Activated CD8-positive, alpha-beta T cell treated with anti-CD3 and anti-CD28 coated beads, Interleukin-2, amount 10 ng/mL, durations not matched to agents 7 days and 5 days (primary cell): Measurements from ENCODE around the gene RAPGEF2. TPM values are rescaled to one million over a fixed set of nuclear protein-coding genes. Genes with fewer than 3 reads are reported as not detected.
A peak's percentile ranks its signal among the peaks of the same experiment; 100 is the strongest.
"Not testable (repeated sequence)": the region's sequence is repeated elsewhere in the genome, so short reads cannot be mapped to it uniquely, and the experiment has no call there.

Experiments
- ATAC-seq: fragments of 150-1000 bp; cut with Tn5 transposase; one replicate; pipeline ENCODE4 v1.10.0; 2021; ENCODE audit warnings: moderate library complexity
- CTCF ChIA-PET: fragments of 350-600 bp; sonication (Branson Sonifier 250); formaldehyde crosslinking; loops from one replicate; lab custom pipeline; 2021; ENCODE audit warnings: antibody characterized with exemption; lab: Charles Lee
- POLR2A ChIA-PET: fragments of 350-600 bp; sonication (Branson Sonifier 250); formaldehyde crosslinking; loops from one replicate; lab custom pipeline; 2021; ENCODE audit warnings: antibody characterized with exemption; lab: Charles Lee
- DNase-seq: peaks from one replicate; pipeline ENCODE4 v3.0.0-alpha.2; 2020
- H3K27ac Mint-ChIP-seq: one replicate; pipeline ENCODE4 v1.8.0; 2021; ENCODE audit warnings: mild to moderate bottlenecking, mixed read lengths
- H3K27me3 Mint-ChIP-seq: one replicate; pipeline ENCODE4 v1.8.0; 2021; ENCODE audit warnings: low read depth, mixed read lengths
- H3K36me3 Mint-ChIP-seq: one replicate; pipeline ENCODE4 v1.8.0; 2021; ENCODE audit warnings: low read depth, mixed read lengths
- H3K4me1 Mint-ChIP-seq: one replicate; pipeline ENCODE4 v1.8.0; 2021; ENCODE audit warnings: low read depth, mixed read lengths
- H3K4me3 Mint-ChIP-seq: one replicate; pipeline ENCODE4 v1.8.0; 2021; ENCODE audit warnings: mild to moderate bottlenecking, mixed read lengths
- H3K9me3 Mint-ChIP-seq: one replicate; pipeline ENCODE4 v1.8.0; 2022; ENCODE audit warnings: mixed read lengths; ENCODE audit not compliant: insufficient read depth
- total RNA-seq, 2 experiments: library from RNA; stranded (reverse); gene quantifications; one replicate each; pipeline ENCODE4 v1.2.3, GENCODE V29; 2021

Gene RAPGEF2
- total RNA-seq, 2 experiments from 2014 or later, result 10.4 to 12.2 TPM

DNA sequence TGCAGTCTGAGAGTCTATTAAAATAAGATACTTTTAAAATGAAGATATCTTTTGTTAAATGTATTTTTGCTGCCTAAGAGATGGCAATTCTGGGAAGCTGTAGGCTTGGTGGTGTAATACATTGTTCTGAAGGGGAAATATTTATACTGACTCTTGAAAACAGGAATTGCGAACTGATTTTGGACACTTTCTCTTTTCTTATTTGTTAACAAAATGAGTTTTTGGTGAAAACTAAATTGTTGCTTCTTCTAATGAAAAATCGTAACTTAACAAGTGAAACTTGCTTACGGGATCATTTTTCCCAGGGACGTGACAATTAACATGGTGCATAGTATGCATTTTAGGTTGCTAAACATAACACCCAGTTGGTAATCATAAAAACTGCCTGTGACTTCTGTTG is 71.0 kb downstream of the RAPGEF2 start:
- DNase-seq (no peak), ATAC-seq (no peak)
- CTCF ChIA-PET, result interaction anchor here (0.7 to 2.4 kb wide), 4 partner anchors 72 to 322 kb away, joined by 3 to 10 read pairs (median 4); no protein-coding TSS in a partner anchor
- no peak overlapping the region for H3K4me3 Mint-ChIP-seq
- no peaks in the 10 kb centered on the region for H3K9me3 Mint-ChIP-seq
- no peak overlapping the region for H3K27ac Mint-ChIP-seq
- peaks cover 3% of the 10 kb centered on the region for H3K27me3 Mint-ChIP-seq
- POLR2A ChIA-PET, result no interaction called here
- H3K4me1 Mint-ChIP-seq, result peaks cover 19% of the 10 kb centered on the region
- H3K36me3 Mint-ChIP-seq, result no peaks in the 10 kb centered on the region

DNA sequence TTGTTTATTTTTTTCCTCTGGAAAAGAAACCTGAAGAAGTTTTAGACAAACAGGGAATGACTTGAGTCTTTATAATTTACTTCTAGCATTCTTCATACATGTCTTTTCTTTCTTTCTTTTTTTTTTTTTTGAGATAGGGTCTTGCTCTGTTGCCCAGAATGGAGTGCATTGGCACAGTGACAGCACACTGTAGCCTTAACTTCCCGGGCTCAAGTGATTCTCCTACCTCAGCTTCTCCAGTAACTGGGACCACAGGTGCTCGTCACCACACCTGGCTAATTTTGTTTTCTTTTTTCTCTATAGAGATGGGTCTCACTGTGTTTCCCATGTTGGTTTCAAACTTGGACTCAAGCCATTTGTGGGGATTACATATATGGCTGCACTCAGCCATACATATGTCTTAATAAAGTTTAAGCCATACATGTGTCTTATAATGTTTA is 71.8 kb downstream of the RAPGEF2 start:
- H3K9me3 Mint-ChIP-seq, result no peaks in the 10 kb centered on the region
- DNase-seq, result no peak
- peaks cover 27% of the 10 kb centered on the region for H3K4me1 Mint-ChIP-seq
- no peak overlapping the region for H3K4me3 Mint-ChIP-seq
- CTCF ChIA-PET, result interaction anchor here (2.4 kb wide), 1 partner anchor 317 kb away, joined by 10 read pairs; no protein-coding TSS in a partner anchor
- POLR2A ChIA-PET, result no interaction called here
- no peaks in the 10 kb centered on the region for H3K36me3 Mint-ChIP-seq
- peaks cover 3% of the 10 kb centered on the region for H3K27me3 Mint-ChIP-seq
- no peak overlapping the region for H3K27ac Mint-ChIP-seq
- no peak for ATAC-seq

DNA sequence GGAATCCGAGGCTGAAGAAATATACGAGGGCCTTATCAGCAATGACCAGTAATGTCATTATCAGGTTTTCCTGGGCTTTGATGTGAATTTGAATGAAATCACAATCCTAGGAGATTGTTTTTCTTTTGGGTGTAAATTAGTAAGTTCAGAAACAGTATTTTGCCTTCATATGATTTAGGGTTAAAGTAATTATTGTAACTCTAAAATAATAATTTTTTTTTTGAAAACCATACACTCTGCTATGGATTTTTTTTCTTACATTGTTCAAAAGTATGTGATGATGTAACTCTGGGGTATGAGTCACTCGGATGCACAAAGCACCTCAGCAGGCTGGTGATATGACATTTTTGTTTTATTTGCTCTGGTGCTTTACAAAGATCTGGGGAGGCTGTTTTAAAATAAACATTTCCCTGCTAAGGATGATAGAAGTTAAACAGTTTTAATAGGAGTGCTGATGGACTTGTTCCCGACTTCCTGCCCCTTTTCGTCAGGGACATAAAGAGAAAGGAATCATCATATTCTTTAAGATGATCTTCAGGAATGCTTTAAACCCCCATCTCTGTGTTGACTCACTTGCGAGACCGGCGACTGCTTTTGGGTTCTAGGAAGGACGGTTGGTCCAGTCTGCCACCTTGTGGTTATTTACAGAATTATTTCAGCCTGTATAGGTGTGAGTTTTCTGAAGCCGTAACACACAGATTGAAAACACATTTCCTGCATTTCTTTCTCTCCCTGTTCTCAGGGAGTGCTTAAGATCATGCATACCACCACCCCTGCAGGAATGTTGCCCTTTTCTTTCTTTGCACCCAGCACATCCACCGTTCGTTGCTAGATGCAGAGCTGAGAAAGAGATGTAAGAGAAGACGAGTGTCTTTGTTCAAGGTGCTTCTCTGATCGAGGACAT is 72.5 kb downstream of the RAPGEF2 start:
- peak; percentile 87 for ATAC-seq
- CTCF ChIA-PET, result interaction anchor here (0.6 to 3.9 kb wide), 6 partner anchors 11 to 324 kb away, joined by 3 to 16 read pairs (median 4); no protein-coding TSS in a partner anchor
- no peak overlapping the region for H3K27ac Mint-ChIP-seq

DNA sequence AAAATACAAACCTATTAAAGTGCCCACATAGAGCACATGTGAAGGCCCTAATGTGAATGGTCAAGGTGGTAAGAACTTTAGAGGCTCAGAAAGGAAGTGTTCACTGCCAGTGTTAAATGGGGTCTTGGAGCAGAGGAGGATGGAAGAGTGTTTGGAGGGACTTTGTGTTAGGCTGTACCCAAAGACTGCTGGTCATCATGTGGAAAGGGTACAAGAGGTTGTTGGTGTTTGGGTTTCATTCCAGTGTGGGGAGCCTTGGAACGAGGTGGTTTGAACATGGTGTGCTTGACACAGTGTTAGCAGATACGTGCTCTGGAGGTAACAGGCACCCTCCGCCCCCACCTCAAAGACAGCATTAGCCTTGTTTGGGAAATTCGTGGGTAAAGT is 73.1 kb downstream of the RAPGEF2 start:
- Mint-ChIP-seq H3K27me3 (peaks cover 3% of the 10 kb centered on the region), H3K9me3 (no peaks in the 10 kb centered on the region), H3K4me1 (peaks cover 33% of the 10 kb centered on the region), H3K36me3 (no peaks in the 10 kb centered on the region), H3K27ac (no peak overlapping the region), H3K4me3 (no peak overlapping the region)
- DNase-seq (no peak), ATAC-seq (peak; percentile 24)
- ChIA-PET POLR2A (no interaction called here), CTCF (interaction anchor here (0.6 to 3.9 kb wide), 6 partner anchors 11 to 325 kb away, joined by 3 to 16 read pairs (median 4); no protein-coding TSS in a partner anchor)

More for the DNA sequence above, 72.5 kb downstream of the RAPGEF2 start:
- no peak overlapping the region for H3K4me3 Mint-ChIP-seq
- no peaks in the 10 kb centered on the region for H3K36me3 Mint-ChIP-seq
- H3K9me3 Mint-ChIP-seq, result no peaks in the 10 kb centered on the region
- H3K27me3 Mint-ChIP-seq, result peaks cover 3% of the 10 kb centered on the region
- peak; percentile 71 for DNase-seq
- POLR2A ChIA-PET, result no interaction called here
- H3K4me1 Mint-ChIP-seq, result peaks cover 33% of the 10 kb centered on the region

DNA sequence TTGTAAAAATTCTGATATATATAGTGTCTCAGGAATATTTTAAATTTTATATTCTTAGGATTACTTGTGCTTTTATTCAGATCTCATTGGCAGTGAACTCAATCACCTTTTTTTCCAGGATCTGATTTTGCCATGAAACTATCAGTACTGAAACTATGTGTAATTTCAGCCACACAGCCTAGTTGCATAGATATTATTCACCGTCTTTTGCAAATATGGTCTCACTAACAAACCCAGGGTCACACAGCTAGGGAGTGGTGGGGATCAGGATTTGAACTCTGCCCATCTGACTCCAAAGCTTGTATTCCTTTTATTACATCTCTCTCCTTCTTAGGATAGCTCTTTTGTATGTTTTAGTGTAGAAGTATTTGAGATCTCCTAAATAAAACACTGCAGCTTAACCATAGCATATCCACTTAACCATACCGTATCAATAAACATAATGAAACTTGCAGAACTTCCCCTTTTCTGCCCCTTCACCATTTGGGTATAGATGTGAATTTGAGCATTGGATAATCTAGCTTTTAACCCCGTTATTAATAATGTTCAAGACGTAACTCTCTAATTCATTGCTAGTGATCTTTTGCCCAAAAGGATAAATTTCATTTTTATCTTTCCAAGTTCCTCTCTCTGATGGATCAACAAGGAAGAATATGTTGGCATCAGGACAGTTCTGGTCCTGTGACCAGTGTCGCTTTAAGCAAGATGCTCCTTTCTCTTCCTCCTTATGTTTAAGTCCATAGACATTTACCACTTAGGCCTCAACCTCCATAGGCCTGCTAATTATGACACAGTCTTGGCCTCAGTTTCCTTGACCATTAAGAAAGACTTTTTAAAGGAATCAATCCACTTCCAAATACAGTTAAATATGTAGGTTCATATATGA is 74.6 kb downstream of the RAPGEF2 start:
- no peak overlapping the region for H3K27ac Mint-ChIP-seq
- ChIA-PET CTCF (interaction anchor here (0.9 to 3.9 kb wide), 3 partner anchors 26 to 327 kb away, joined by 3 to 16 read pairs (median 5); no protein-coding TSS in a partner anchor), POLR2A (no interaction called here)
- peaks cover 3% of the 10 kb centered on the region for H3K27me3 Mint-ChIP-seq
- no peak for ATAC-seq
- no peak for DNase-seq
- no peaks in the 10 kb centered on the region for H3K36me3 Mint-ChIP-seq
- H3K4me1 Mint-ChIP-seq, result peaks cover 28% of the 10 kb centered on the region
- H3K9me3 Mint-ChIP-seq, result no peaks in the 10 kb centered on the region
- H3K4me3 Mint-ChIP-seq, result no peak overlapping the region

DNA sequence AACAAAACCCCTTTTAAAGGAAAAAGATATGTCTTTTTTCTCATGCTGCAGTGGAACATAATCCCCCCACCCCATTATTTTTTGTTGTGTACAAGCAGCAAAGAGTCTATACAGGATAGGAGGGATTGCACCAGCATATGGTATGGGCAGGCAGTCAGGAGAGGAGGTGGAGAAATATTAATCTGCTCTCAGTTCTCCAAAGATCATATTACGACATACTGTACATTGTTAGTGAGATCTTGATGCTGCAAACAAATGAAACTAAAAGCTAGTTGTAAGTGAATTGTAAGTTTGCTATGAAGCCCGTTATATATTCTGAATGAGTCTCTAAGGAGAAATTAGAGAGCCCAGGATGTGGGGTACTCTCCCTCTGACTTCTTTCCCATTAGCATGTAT is 75.3 kb downstream of the RAPGEF2 start:
- no peaks in the 10 kb centered on the region for H3K9me3 Mint-ChIP-seq
- peaks cover 28% of the 10 kb centered on the region for H3K4me1 Mint-ChIP-seq
- no peaks in the 10 kb centered on the region for H3K36me3 Mint-ChIP-seq
- ChIA-PET POLR2A (no interaction called here), CTCF (interaction anchor here (0.8 to 3.9 kb wide), 4 partner anchors 25 to 327 kb away, joined by 3 to 16 read pairs (median 3); no protein-coding TSS in a partner anchor)
- H3K27ac Mint-ChIP-seq, result no peak overlapping the region
- DNase-seq (no peak), ATAC-seq (no peak)
- H3K4me3 Mint-ChIP-seq, result no peak overlapping the region
- peaks cover 2% of the 10 kb centered on the region for H3K27me3 Mint-ChIP-seq

DNA sequence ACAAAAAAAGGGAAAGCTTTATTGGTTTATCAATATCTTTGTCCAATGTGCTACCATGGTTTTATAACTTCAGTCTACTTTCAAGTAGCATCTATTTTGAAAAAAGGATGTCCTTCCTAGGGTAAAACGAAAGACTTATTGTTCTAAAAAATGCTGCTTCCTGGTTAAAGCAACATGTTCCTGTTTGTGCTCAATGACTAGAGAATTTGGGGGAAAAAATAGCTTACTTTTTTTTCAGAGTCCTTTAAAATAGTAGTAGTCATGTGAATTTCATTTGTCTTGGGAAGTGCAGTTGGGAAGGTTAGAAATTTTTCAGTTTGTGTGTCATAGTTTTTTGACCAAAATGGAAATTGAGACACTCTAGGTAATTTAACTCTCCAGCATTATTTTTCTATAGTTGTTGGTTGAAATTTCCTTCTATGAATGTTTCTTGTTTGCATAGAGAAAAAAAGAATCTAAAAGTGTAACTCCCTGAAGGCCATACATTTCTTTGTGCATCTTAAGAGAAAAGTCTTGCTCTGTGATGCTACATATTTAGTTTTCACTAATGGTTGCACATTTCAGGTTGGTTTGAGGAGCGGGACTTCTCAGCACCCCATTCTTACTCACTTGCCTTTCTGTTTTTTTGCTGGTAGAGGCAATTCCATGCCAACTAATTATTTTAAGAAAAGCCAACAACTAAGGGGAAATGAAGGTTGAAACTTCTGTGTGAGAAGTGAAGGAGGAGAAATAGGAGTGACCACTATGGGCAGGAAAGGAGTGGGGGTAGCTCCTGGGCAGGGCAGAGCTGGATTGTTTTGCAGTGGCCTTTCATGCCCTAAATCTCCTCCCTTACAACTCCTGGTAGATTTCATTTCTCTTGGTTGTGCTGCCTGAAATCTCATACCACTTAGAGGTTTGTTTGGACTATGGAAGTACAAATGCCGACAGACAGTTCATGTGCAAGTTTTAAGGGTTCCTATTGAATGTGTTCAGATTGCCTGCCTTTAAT is 76.4 kb downstream of the RAPGEF2 start:
- no peaks in the 10 kb centered on the region for H3K27me3 Mint-ChIP-seq
- no peak overlapping the region for H3K4me3 Mint-ChIP-seq
- ChIA-PET POLR2A (no interaction called here), CTCF (interaction anchor here (0.7 to 3.9 kb wide), 8 partner anchors 23 to 449 kb away, joined by 3 to 16 read pairs (median 3); no protein-coding TSS in a partner anchor)
- no peak for ATAC-seq
- no peak overlapping the region for H3K27ac Mint-ChIP-seq
- H3K36me3 Mint-ChIP-seq, result no peaks in the 10 kb centered on the region
- H3K4me1 Mint-ChIP-seq, result peaks cover 28% of the 10 kb centered on the region
- DNase-seq, result no peak
- H3K9me3 Mint-ChIP-seq, result no peaks in the 10 kb centered on the region

DNA sequence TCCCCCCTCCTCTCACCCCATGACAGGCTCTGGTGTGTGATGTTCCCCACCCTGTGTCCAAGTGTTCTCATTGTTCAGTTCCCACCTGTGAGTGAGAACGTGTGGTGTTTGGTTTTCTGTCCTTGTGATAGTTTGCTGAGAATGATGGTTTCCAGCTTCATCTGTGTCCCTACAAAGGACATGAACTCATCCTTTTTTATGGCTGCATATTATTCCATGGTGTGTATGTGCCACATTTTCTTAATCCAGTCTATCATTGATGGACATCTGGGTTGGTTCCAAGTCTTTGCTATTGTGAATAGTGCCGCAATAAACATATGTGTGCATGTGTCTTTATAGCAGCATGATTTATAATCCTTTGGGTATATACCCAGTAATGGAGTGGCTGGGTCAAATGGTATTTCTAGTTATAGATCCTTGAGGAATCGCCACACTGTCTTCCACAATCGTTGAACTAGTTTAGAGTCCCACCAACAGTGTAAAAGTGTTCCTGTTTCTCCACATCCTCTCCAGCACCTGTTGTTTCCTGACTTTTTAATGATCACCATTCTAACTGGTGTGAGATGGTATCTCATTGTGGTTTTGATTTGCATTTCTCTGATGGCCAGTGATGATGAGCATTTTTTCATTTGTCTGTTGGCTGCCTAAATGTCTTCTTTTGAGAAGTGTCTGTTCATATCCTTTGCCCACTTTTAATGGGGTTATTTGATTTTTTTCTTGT is 81.2 kb downstream of the RAPGEF2 start:
- ATAC-seq, H3K36me3 Mint-ChIP-seq, H3K9me3 Mint-ChIP-seq, POLR2A ChIA-PET, H3K27ac Mint-ChIP-seq, DNase-seq, H3K4me3 Mint-ChIP-seq, H3K27me3 Mint-ChIP-seq: not testable (repeated sequence)
- CTCF ChIA-PET, result interaction anchor here (1.4 kb wide), 1 partner anchor 18 kb away, joined by 3 read pairs; no protein-coding TSS in a partner anchor
- H3K4me1 Mint-ChIP-seq, result peaks cover 15% of the 10 kb centered on the region

DNA sequence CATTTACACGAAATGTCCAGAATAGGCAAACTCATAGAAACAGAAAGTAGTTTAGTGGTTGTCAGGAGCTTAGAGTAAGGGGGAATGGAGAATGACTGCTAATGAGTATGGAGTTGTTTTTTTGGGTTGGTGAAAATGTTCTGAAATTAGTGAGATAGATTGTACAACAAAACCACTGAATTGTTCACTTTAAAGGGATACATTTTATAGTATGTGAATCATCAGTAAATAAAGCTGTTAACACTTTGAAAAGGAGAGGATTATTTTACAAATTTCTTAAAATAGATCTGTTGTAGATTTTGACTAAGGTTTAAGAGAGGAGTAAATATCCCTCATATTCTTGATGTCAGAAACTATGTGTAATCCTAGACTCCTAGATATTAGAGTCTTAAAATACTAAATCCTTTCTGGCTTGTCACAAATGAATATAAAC is 82.7 kb downstream of the RAPGEF2 start:
- Mint-ChIP-seq H3K4me3 (no peak overlapping the region), H3K27ac (no peak overlapping the region), H3K27me3 (no peaks in the 10 kb centered on the region), H3K9me3 (no peaks in the 10 kb centered on the region), H3K4me1 (peaks cover 3% of the 10 kb centered on the region), H3K36me3 (no peaks in the 10 kb centered on the region)
- DNase-seq (no peak), ATAC-seq (no peak)
- ChIA-PET CTCF (interaction anchor here (1.5 to 2.8 kb wide), 2 partner anchors 10 to 17 kb away, joined by 4 to 15 read pairs; no protein-coding TSS in a partner anchor), POLR2A (no interaction called here)

DNA sequence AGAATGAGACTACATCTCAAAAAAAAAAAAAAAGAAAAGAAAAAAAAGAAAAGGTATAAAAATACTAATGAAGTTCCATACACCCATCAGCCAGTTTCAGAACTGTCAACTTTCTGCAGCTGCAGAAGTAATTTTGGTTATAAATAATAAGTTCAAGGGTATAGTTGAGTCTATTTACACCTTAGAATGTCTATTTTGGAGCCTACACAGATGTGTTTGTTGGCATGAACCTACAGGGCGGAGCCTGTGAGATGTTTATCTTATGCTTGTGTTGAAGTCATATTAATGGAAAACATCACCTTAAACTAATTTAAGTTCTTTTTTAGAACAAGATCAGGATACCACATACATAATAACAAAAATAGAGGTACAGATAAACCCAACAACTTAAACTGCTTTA is 85.8 kb downstream of the RAPGEF2 start:
- no peak overlapping the region for H3K4me3 Mint-ChIP-seq
- ChIA-PET CTCF (no interaction called here), POLR2A (no interaction called here)
- no peak overlapping the region for H3K27ac Mint-ChIP-seq
- no peak for ATAC-seq
- H3K4me1 Mint-ChIP-seq, result peaks cover 3% of the 10 kb centered on the region
- H3K9me3 Mint-ChIP-seq, result no peaks in the 10 kb centered on the region
- no peaks in the 10 kb centered on the region for H3K27me3 Mint-ChIP-seq
- no peaks in the 10 kb centered on the region for H3K36me3 Mint-ChIP-seq
- DNase-seq, result no peak
